Ascending aorta (tissue), 2 donors: ENCODE data around the gene CSRP2. TPM values are rescaled to one million over a fixed set of nuclear protein-coding genes. Genes with fewer than 3 reads are reported as not detected.

Experiments
- DNase-seq, 2 donors: peaks; one replicate each; pipeline ENCODE4 v3.0.0-alpha.2; 2019; ENCODE audit warnings: low spot score in 2 of 2
- H3K27ac ChIP-seq, 2 donors: fragments of 200-600 bp; sonication (generic); one replicate each; pipeline ENCODE4 v1.5.1; 2016 to 2017; ENCODE audit warnings: mild to moderate bottlenecking in 1 of 2
- H3K27me3 ChIP-seq: fragments of 200-600 bp; sonication (generic); one replicate; pipeline ENCODE4 v1.5.1; 2017
- H3K36me3 ChIP-seq, 2 donors: fragments of 200-600 bp; sonication (generic); one replicate each; pipeline ENCODE4 v1.5.1; 2016
- H3K4me1 ChIP-seq, 2 donors: fragments of 200-600 bp; sonication (generic); one replicate each; pipeline ENCODE4 v1.5.1; 2016 to 2017; ENCODE audit warnings: mild to moderate bottlenecking in 1 of 2
- H3K4me3 ChIP-seq, 2 donors: fragments of 200-600 bp; sonication (generic); one replicate each; pipeline ENCODE4 v1.5.1; 2016 to 2017; ENCODE audit warnings: mild to moderate bottlenecking in 1 of 2
- H3K9me3 ChIP-seq, 2 donors: fragments of 200-600 bp; sonication (generic); one replicate each; pipeline ENCODE4 v1.5.1; 2016
- CTCF ChIP-seq, 3 experiments: fragments of 200-600 bp in 2 of 3; fragments of 450-650 bp in 1 of 3; sonication (generic) in 2 of 3; IDR thresholded peaks; one replicate each; pipeline ENCODE4 v1.5.1; 2016 to 2019; ENCODE audit warnings: antibody characterized with exemption in 3 of 3, mild to moderate bottlenecking in 1 of 3, moderate library complexity in 1 of 3
- intact Hi-C: fragments of 100-400 bp; cut with DNase I; formaldehyde crosslinking; loops from one replicate; pipeline ENCODE4 v1.15.1; 2023
- total RNA-seq: library from RNA; depleted of rRNA; stranded (reverse); fragments of >200 nt; gene quantifications from one replicate; pipeline ENCODE4 v1.1.0, GENCODE V29; 2016

CSRP2 gene
- total RNA-seq, 1 donor from 2014 or later = 59.7 TPM

DNA sequence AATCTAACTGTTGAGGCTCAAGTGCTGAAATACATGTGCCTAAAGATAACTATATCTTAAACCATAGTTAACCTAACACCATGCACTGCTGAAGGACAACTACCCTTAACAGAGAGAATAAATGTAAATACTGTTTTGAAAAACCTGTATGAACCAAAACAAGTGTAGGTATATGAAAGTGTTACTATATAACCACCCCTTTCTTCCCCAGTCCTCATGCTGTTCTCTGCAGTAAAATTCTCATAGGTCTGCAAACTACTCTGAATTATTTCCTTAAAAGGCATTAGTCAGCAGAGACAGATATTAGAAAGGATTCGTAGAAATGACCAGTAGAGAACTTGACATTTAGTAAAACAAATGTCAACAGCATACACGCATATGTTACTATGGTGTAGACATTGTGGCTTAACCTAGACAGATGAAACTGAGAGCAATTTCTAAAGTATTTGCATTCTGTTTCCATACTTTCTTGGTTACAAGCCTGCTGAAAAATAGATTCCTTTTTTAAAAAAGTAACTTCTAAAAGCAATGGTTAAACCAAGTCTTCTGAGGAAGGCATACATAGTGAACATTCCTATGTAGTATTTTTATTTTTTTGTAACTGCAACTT is 13.9 kb downstream of the CSRP2 start:
- H3K36me3 ChIP-seq = peaks cover 8 to 13% of the 10 kb centered on the region in 2 donors
- no peaks in the 10 kb centered on the region for H3K27me3 ChIP-seq
- H3K4me3 ChIP-seq = no peak overlapping the region
- peaks cover 0 to 10% of the 10 kb centered on the region in 2 donors for H3K4me1 ChIP-seq
- DNase-seq = no peak
- H3K9me3 ChIP-seq = no peaks in the 10 kb centered on the region
- intact Hi-C loops = no loop called here
- no peak overlapping the region for H3K27ac ChIP-seq
- no peak for TF ChIP-seq CTCF (IDR thresholded peaks at IDR 0.05)

- peaks cover 8 to 22% of the 10 kb centered on the region in 2 donors for H3K36me3 ChIP-seq
- intact Hi-C loops = no loop called here
- no peaks in the 10 kb centered on the region for H3K27me3 ChIP-seq
- peak overlapping the region in 1 of 2 donors; percentile 18 for H3K27ac ChIP-seq
- peaks cover 0 to 10% of the 10 kb centered on the region in 2 donors for H3K4me1 ChIP-seq
- DNase-seq = no peak
- H3K4me3 ChIP-seq = no peak overlapping the region
- no peak for TF ChIP-seq CTCF (IDR thresholded peaks at IDR 0.05)
- H3K9me3 ChIP-seq = no peaks in the 10 kb centered on the region
Observed at GRCh38 chr12:76863837-76864236, 15.0 kb downstream of the CSRP2 start.

DNA sequence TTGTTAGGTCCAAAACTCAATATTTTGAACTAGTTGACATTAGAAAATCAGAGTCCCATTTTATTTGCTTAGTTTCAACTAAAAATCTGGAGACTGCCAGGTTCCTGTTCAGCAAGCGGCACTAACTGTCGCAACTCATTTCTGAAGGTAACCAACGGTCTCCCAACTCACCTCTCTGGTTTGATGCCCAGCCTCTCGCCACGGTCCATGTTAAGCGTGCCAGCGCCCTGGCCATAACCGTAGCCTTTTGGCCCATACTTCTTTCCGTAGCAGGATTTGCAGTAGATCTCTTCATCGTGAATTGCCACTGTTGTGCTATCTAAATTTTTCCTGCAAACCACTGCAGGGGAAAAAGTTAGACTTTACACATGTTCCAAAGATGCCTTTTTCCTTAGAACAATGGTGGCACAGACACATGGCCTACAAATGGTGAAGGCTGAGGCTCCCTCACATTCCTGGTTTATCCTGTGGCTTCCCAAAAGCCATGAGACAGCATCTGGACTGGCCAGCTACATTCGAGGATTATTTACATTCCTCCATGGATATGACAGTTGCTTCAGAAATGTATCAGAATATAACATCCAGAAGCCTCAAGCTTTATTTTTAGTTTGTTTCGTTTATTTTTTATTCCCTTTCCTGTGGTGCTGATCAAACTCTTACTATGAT is 15.7 kb downstream of the CSRP2 start:
- peaks cover 8 to 27% of the 10 kb centered on the region in 2 donors for H3K36me3 ChIP-seq
- no peak for TF ChIP-seq CTCF (IDR thresholded peaks at IDR 0.05)
- H3K9me3 ChIP-seq = no peaks in the 10 kb centered on the region
- H3K4me1 ChIP-seq = peaks cover 0 to 10% of the 10 kb centered on the region in 2 donors
- no peak for DNase-seq
- no peaks in the 10 kb centered on the region for H3K27me3 ChIP-seq
- no peak overlapping the region for H3K4me3 ChIP-seq
- intact Hi-C loops = no loop called here
- H3K27ac ChIP-seq = peak overlapping the region in 1 of 2 donors; percentile 18

DNA sequence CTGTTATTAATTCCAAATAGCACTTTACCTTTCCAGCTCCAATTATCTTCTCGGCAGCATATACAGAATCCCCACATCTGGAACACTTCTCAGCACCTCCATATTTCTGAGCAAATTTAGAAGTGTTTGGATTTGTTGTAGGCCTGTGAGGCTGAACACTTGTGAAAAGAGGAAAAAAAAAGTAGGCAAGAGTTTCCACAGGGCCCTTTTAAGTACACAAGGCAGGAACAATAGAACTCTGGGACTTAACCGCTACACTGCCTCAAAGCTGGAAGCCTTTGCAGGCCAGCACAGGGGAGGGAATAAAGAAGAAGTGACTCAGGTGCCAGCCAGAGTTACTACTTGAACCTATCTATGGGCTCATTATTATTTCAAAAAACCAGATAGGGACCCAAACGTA is 18.6 kb downstream of the CSRP2 start:
- DNase-seq = no peak
- Histone ChIP-seq H3K27ac (peak overlapping the region; percentile 42 to 52), H3K4me3 (no peak overlapping the region), H3K36me3 (peaks cover 22 to 51% of the 10 kb centered on the region in 2 donors), H3K27me3 (no peaks in the 10 kb centered on the region), H3K9me3 (peaks cover 0 to 5% of the 10 kb centered on the region in 2 donors), H3K4me1 (no peaks in the 10 kb centered on the region)
- intact Hi-C loops = no loop called here
- no peak for TF ChIP-seq CTCF (IDR thresholded peaks at IDR 0.05)

- no peaks in the 10 kb centered on the region for H3K27me3 ChIP-seq
- H3K27ac ChIP-seq = peak overlapping the region; percentile 42 to 52
- no peaks in the 10 kb centered on the region for H3K4me1 ChIP-seq
- peaks cover 0 to 5% of the 10 kb centered on the region in 2 donors for H3K9me3 ChIP-seq
- intact Hi-C loops = no loop called here
- no peak for TF ChIP-seq CTCF (IDR thresholded peaks at IDR 0.05)
- no peak for DNase-seq
- peaks cover 22 to 51% of the 10 kb centered on the region in 2 donors for H3K36me3 ChIP-seq
- H3K4me3 ChIP-seq = no peak overlapping the region
Observed at GRCh38 chr12:76859611-76860010, 19.2 kb downstream of the CSRP2 start.
